ENCODE data around the gene AGPAT4. TPM values are rescaled to one million over a fixed set of nuclear protein-coding genes. Genes with fewer than 3 reads are reported as not detected.

The AGPAT4 gene
- total RNA-seq, 1 experiment from 2014 or later: 22.0 TPM

DNA sequence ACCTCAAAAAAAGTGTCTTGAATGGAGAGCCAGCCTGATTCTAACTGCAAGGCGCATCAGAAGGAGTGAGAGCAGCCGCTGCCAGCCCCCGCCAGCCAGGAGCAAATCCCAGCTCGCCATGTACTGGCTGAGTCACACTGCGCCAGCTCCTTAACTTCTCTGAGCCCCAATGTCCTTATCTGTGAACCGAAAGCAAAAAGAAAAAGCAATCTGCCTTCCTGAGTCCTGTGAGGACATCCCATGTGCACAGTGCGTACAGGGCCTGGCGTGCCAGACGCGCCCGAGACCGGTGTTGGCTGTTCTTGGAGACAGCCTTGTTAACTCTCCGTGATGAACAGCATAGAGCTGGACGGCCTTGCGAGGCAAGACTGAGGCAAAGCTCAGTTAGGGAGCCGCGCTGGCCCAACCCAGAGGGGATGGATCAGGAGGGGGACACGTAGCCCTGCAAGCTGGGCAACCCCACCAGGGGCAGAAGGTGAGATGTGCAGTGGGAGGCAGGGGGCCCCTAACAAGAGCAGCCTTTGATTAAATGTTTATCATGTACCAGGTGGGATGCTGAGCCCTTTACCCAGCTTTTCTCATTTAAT, 122.7 kb downstream of the AGPAT4 start:
- H3T11ph ChIP-seq (ENCODE audit: low read length): no peak overlapping the region
- no peaks in the 10 kb centered on the region for H3K79me1 ChIP-seq (ENCODE audit: insufficient read depth, low read depth, low read length, poor library complexity, severe bottlenecking)
- no peak overlapping the region for H3K4me2 ChIP-seq (ENCODE audit: insufficient read depth, insufficient read length, low read length)
- peaks cover 32 to 65% (median 46%) of the 10 kb centered on the region in 3 experiments for H3K36me3 Mint-ChIP-seq (ENCODE audit: insufficient read depth in 1 of 3, low read depth in 3 of 3)
- H3K23me2 ChIP-seq (ENCODE audit: insufficient read length, low read depth, low read length, poor library complexity, severe bottlenecking): no peaks in the 10 kb centered on the region
- no peak overlapping the region for H3K4me3 Mint-ChIP-seq
- H3K27me3 Mint-ChIP-seq (ENCODE audit: low read depth): no peaks in the 10 kb centered on the region; the same call in 1 of the 2 replicates
- H2BK12ac ChIP-seq (ENCODE audit: insufficient read length, low read depth, low read length): no peak overlapping the region
- H3K4me1 ChIP-seq (ENCODE audit: insufficient read depth, low read length): no peaks in the 10 kb centered on the region
- H2BK5ac ChIP-seq (ENCODE audit: insufficient read length, low read length): no peak overlapping the region
- no peak for DNase-seq
- H2AK5ac ChIP-seq (ENCODE audit: insufficient read length, low read length): no peak overlapping the region
- no CpG with 5 or more reads among the region's 18 CpGs for WGBS (ENCODE audit: extremely low coverage, insufficient read length, low lambda C conversion rate)
- no peak overlapping the region for H2AFZ ChIP-seq (ENCODE audit: low read length)
- no peak overlapping the region for H3K14ac ChIP-seq (ENCODE audit: insufficient read depth, low read length)
- no peak overlapping the region for H3K56ac ChIP-seq (ENCODE audit: insufficient read length, low read depth, low read length)
- H3K27ac Mint-ChIP-seq: no peak overlapping the region; a peak in 2 of 7 replicates
- H3K79me2 ChIP-seq (ENCODE audit: insufficient read depth, low read length): no peaks in the 10 kb centered on the region
- H3K4me1 Mint-ChIP-seq: no peaks in the 10 kb centered on the region
- H2BK15ac ChIP-seq (ENCODE audit: low read depth, low read length): no peak overlapping the region
- H3K27me3 ChIP-seq (ENCODE audit: insufficient read depth, low read length): no peaks in the 10 kb centered on the region
- H2BK20ac ChIP-seq (ENCODE audit: low read depth, low read length, poor library complexity, severe bottlenecking): no peak overlapping the region
- no peak overlapping the region for H3K4ac ChIP-seq (ENCODE audit: low read depth, low read length)
- no peaks in the 10 kb centered on the region for H3K9me3 ChIP-seq (ENCODE audit: control insufficient read depth, low read depth, low read length)
- H4K20me1 ChIP-seq (ENCODE audit: control insufficient read depth, insufficient read depth, insufficient read length): no peaks in the 10 kb centered on the region
- H2BK120ac ChIP-seq (ENCODE audit: low read depth, low read length, poor library complexity, severe bottlenecking): no peak overlapping the region
- H3K23ac ChIP-seq (ENCODE audit: insufficient read length, low read depth, low read length): no peak overlapping the region
- no peak overlapping the region for H4K91ac ChIP-seq (ENCODE audit: insufficient read length, low read depth, low read length)
- H3K27ac ChIP-seq (ENCODE audit: insufficient read length, low read depth, low read length): no peak overlapping the region
- H3K18ac ChIP-seq (ENCODE audit: insufficient read length, low read depth, low read length): no peak overlapping the region
- no peak overlapping the region for H4K5ac ChIP-seq (ENCODE audit: insufficient read length, low read depth, low read length)
- no peak overlapping the region for H4K8ac ChIP-seq (replicated peaks; ENCODE audit: insufficient read length, low read depth, low read length)
- TF ChIP-seq, protein P1, sequence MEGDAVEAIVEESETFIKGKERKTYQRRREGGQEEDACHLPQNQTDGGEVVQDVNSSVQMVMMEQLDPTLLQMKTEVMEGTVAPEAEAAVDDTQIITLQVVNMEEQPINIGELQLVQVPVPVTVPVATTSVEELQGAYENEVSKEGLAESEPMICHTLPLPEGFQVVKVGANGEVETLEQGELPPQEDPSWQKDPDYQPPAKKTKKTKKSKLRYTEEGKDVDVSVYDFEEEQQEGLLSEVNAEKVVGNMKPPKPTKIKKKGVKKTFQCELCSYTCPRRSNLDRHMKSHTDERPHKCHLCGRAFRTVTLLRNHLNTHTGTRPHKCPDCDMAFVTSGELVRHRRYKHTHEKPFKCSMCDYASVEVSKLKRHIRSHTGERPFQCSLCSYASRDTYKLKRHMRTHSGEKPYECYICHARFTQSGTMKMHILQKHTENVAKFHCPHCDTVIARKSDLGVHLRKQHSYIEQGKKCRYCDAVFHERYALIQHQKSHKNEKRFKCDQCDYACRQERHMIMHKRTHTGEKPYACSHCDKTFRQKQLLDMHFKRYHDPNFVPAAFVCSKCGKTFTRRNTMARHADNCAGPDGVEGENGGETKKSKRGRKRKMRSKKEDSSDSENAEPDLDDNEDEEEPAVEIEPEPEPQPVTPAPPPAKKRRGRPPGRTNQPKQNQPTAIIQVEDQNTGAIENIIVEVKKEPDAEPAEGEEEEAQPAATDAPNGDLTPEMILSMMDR (conservative IDR thresholded peaks at IDR 0.05): no peak
- no peaks in the 10 kb centered on the region for H3K9me3 Mint-ChIP-seq
- H3K9ac ChIP-seq (ENCODE audit: extremely low read depth, insufficient read length, low read length): no peak overlapping the region
